Glutamatergic neuron (in vitro differentiated cells): ENCODE results near the gene TOMM20. TPM values are rescaled to one million over a fixed set of nuclear protein-coding genes. Genes with fewer than 3 reads are reported as not detected.

ENCODE experiments used
- DNase-seq: peaks from one replicate; pipeline ENCODE4 v3.0.0; 2022
- H3K27ac Mint-ChIP-seq: one replicate; pipeline ENCODE4 v1.8.0; 2020; ENCODE audit warnings: mild to moderate bottlenecking, mixed read lengths, inconsistent platforms; ENCODE audit not compliant: unreplicated experiment
- H3K27me3 Mint-ChIP-seq: one replicate; pipeline ENCODE4 v1.8.0; 2020; ENCODE audit warnings: mild to moderate bottlenecking, moderate library complexity, mixed read lengths, inconsistent platforms; ENCODE audit not compliant: unreplicated experiment
- H3K36me3 Mint-ChIP-seq: one replicate; pipeline ENCODE4 v1.8.0; 2020; ENCODE audit warnings: mild to moderate bottlenecking, mixed read lengths, inconsistent platforms; ENCODE audit not compliant: unreplicated experiment
- H3K4me1 Mint-ChIP-seq: one replicate; pipeline ENCODE4 v1.8.0; 2020; ENCODE audit warnings: mild to moderate bottlenecking, low read depth, mixed read lengths, inconsistent platforms; ENCODE audit not compliant: unreplicated experiment
- H3K4me3 Mint-ChIP-seq: one replicate; pipeline ENCODE4 v1.8.0; 2020; ENCODE audit warnings: mild to moderate bottlenecking, mixed read lengths, inconsistent platforms; ENCODE audit not compliant: unreplicated experiment
- H3K9me3 Mint-ChIP-seq: one replicate; pipeline ENCODE4 v1.8.0; 2020; ENCODE audit warnings: mild to moderate bottlenecking, moderate library complexity, mixed read lengths, inconsistent platforms; ENCODE audit not compliant: unreplicated experiment
- CTCF ChIP-seq: fragments of 200-600 bp; sonication (generic); IDR thresholded peaks from one replicate; pipeline ENCODE4 v1.5.0; 2021; ENCODE audit not compliant: partially characterized antibody, unreplicated experiment
- total RNA-seq: library from RNA; stranded (reverse); fragmentation: NEBNext Ultra II Directional; extraction: Animal tissue kit (Norgen Biotek cat#: 25700); gene quantifications from one replicate; pipeline ENCODE4 v1.2.1, GENCODE V29; 2021; ENCODE audit not compliant: unreplicated experiment

The TOMM20 gene
- total RNA-seq, 1 donor from 2014 or later: 166 TPM

GRCh38 chr1:235107368-235108184 lies 21.1 kb downstream of the TOMM20 start:
- Mint-ChIP-seq H3K4me3 (no peak overlapping the region), H3K4me1 (peaks cover 9% of the 10 kb centered on the region), H3K36me3 (no peaks in the 10 kb centered on the region), H3K9me3 (no peaks in the 10 kb centered on the region), H3K27me3 (peaks cover 5% of the 10 kb centered on the region), H3K27ac (no peak overlapping the region)
- no peak for TF ChIP-seq CTCF
- no peak for DNase-seq

GRCh38 chr1:235106457-235106856 lies 22.2 kb downstream of the TOMM20 start:
- H3K27me3 Mint-ChIP-seq: peaks cover 5% of the 10 kb centered on the region
- peaks cover 9% of the 10 kb centered on the region for H3K4me1 Mint-ChIP-seq
- H3K36me3 Mint-ChIP-seq: no peaks in the 10 kb centered on the region
- no peak overlapping the region for H3K27ac Mint-ChIP-seq
- no peaks in the 10 kb centered on the region for H3K9me3 Mint-ChIP-seq
- DNase-seq: no peak
- no peak for TF ChIP-seq CTCF
- no peak overlapping the region for H3K4me3 Mint-ChIP-seq

- Mint-ChIP-seq H3K27ac (no peak overlapping the region), H3K4me3 (no peak overlapping the region), H3K27me3 (peaks cover 5% of the 10 kb centered on the region), H3K36me3 (no peaks in the 10 kb centered on the region), H3K9me3 (no peaks in the 10 kb centered on the region), H3K4me1 (peaks cover 11% of the 10 kb centered on the region)
- no peak for TF ChIP-seq CTCF
- no peak for DNase-seq
Observed at GRCh38 chr1:235105051-235106043, 23.3 kb downstream of the TOMM20 start.

GRCh38 chr1:235102993-235103411 lies 25.6 kb downstream of the TOMM20 start:
- H3K9me3 Mint-ChIP-seq: peaks cover 1% of the 10 kb centered on the region
- peaks cover 7% of the 10 kb centered on the region for H3K27me3 Mint-ChIP-seq
- DNase-seq: no peak
- no peak overlapping the region for H3K27ac Mint-ChIP-seq
- no peak overlapping the region for H3K4me3 Mint-ChIP-seq
- H3K4me1 Mint-ChIP-seq: peaks cover 17% of the 10 kb centered on the region
- no peak for TF ChIP-seq CTCF
- no peaks in the 10 kb centered on the region for H3K36me3 Mint-ChIP-seq
